Activated naive CD4-positive, alpha-beta T cell treated with anti-CD3 and anti-CD28 coated beads for 36 hours (primary cell): ENCODE measurements around the gene SPATA32. TPM values are rescaled to one million over a fixed set of nuclear protein-coding genes. Genes with fewer than 3 reads are reported as not detected.
A peak's percentile ranks its signal among the peaks of the same experiment; 100 is the strongest.
"Not testable (repeated sequence)": the region's sequence is repeated elsewhere in the genome, so short reads cannot be mapped to it uniquely, and the experiment has no call there.

ENCODE experiments used
- CTCF ChIA-PET: fragments of 350-600 bp; sonication (Branson Sonifier 250); formaldehyde crosslinking; loops from one replicate; lab custom pipeline; 2021; ENCODE audit warnings: antibody characterized with exemption; lab: Charles Lee
- DNase-seq: peaks from one replicate; pipeline ENCODE4 v3.0.0-alpha.2; 2020
- H3K27ac Mint-ChIP-seq: one replicate; pipeline ENCODE4 v1.8.0; 2021; ENCODE audit warnings: mild to moderate bottlenecking, mixed read lengths
- H3K27me3 Mint-ChIP-seq: one replicate; pipeline ENCODE4 v1.8.0; 2021; ENCODE audit warnings: low read depth, mixed read lengths
- H3K36me3 Mint-ChIP-seq: one replicate; pipeline ENCODE4 v1.8.0; 2021; ENCODE audit warnings: low read depth, mixed read lengths
- H3K4me1 Mint-ChIP-seq: one replicate; pipeline ENCODE4 v1.8.0; 2021; ENCODE audit warnings: low read depth, mixed read lengths
- H3K4me3 Mint-ChIP-seq: one replicate; pipeline ENCODE4 v1.8.0; 2021; ENCODE audit warnings: mild to moderate bottlenecking, moderate library complexity, mixed read lengths
- H3K9me3 Mint-ChIP-seq: one replicate; pipeline ENCODE4 v1.8.0; 2021; ENCODE audit warnings: mixed read lengths
- intact Hi-C: fragments of 100-400 bp; cut with micrococcal nuclease; formaldehyde crosslinking; loops from one replicate; pipeline ENCODE4 v1.15.1; 2023
- total RNA-seq, 2 experiments: library from RNA; stranded (reverse); gene quantifications; one replicate each; pipeline ENCODE4 v1.2.3, GENCODE V29; 2021

The SPATA32 gene
- total RNA-seq, 2 experiments from 2014 or later = 0.12 TPM; not detected in 1

GRCh38 chr17:45302649-45303173 lies 40.8 kb upstream of the SPATA32 start:
- H3K9me3 Mint-ChIP-seq = no peaks in the 10 kb centered on the region
- CTCF ChIA-PET = interaction anchor here (0.9 to 3.8 kb wide), 6 partner anchors 9 to 167 kb away, joined by 3 to 14 read pairs (median 4); partner anchors contain the start of gene ACBD4
- H3K36me3 Mint-ChIP-seq = peaks cover 34% of the 10 kb centered on the region
- intact Hi-C loops = no loop called here
- peak overlapping the region; percentile 2 for H3K4me3 Mint-ChIP-seq
- no peak for DNase-seq
- no peaks in the 10 kb centered on the region for H3K27me3 Mint-ChIP-seq
- peak overlapping the region; percentile 78 for H3K27ac Mint-ChIP-seq
- peaks cover 80% of the 10 kb centered on the region for H3K4me1 Mint-ChIP-seq

GRCh38 chr17:45302220-45302619 lies 40.3 kb upstream of the SPATA32 start:
- H3K4me3 Mint-ChIP-seq, H3K27me3 Mint-ChIP-seq, DNase-seq, H3K9me3 Mint-ChIP-seq, intact Hi-C loops, H3K27ac Mint-ChIP-seq: not testable (repeated sequence)
- CTCF ChIA-PET = interaction anchor here (0.6 to 3.8 kb wide), 8 partner anchors 9 to 241 kb away, joined by 3 to 14 read pairs (median 4); partner anchors contain the start of gene ACBD4
- Mint-ChIP-seq H3K36me3 (peaks cover 32% of the 10 kb centered on the region), H3K4me1 (peaks cover 79% of the 10 kb centered on the region)

- peaks cover 81% of the 10 kb centered on the region for H3K4me1 Mint-ChIP-seq
These were observed 39.8 kb upstream of the SPATA32 start for GRCh38 chr17:45301674-45302073.

GRCh38 chr17:45300060-45300751 lies 38.3 kb upstream of the SPATA32 start:
- H3K27me3 Mint-ChIP-seq = no peaks in the 10 kb centered on the region
- DNase-seq = no peak
- intact Hi-C loops = no loop called here
- CTCF ChIA-PET = interaction anchor here (0.7 to 3.8 kb wide), 4 partner anchors 23 to 527 kb away, joined by 4 to 14 read pairs (median 6); no protein-coding TSS in a partner anchor
- no peaks in the 10 kb centered on the region for H3K9me3 Mint-ChIP-seq
- peaks cover 81% of the 10 kb centered on the region for H3K4me1 Mint-ChIP-seq
- peaks cover 28% of the 10 kb centered on the region for H3K36me3 Mint-ChIP-seq
- H3K27ac Mint-ChIP-seq = peak overlapping the region; percentile 1
- H3K4me3 Mint-ChIP-seq = no peak overlapping the region

More at GRCh38 chr17:45301674-45302073, 39.8 kb upstream of the SPATA32 start:
- no peak overlapping the region for H3K4me3 Mint-ChIP-seq
- H3K27ac Mint-ChIP-seq = no peak overlapping the region
- no peaks in the 10 kb centered on the region for H3K27me3 Mint-ChIP-seq
- peaks cover 34% of the 10 kb centered on the region for H3K36me3 Mint-ChIP-seq
- no peak for DNase-seq
- intact Hi-C loops = no loop called here
- H3K9me3 Mint-ChIP-seq = no peaks in the 10 kb centered on the region
- CTCF ChIA-PET = interaction anchor here (0.6 to 3.8 kb wide), 6 partner anchors 10 to 240 kb away, joined by 3 to 14 read pairs (median 4); no protein-coding TSS in a partner anchor

GRCh38 chr17:45299361-45299760 lies 37.5 kb upstream of the SPATA32 start:
- peaks cover 24% of the 10 kb centered on the region for H3K36me3 Mint-ChIP-seq
- no peak overlapping the region for H3K27ac Mint-ChIP-seq
- H3K4me1 Mint-ChIP-seq = peaks cover 80% of the 10 kb centered on the region
- intact Hi-C loops = no loop called here
- no peak for DNase-seq
- no peaks in the 10 kb centered on the region for H3K9me3 Mint-ChIP-seq
- H3K4me3 Mint-ChIP-seq = no peak overlapping the region
- CTCF ChIA-PET = interaction anchor here (0.6 to 0.7 kb wide), 3 partner anchors 63 to 84 kb away, joined by 3 read pairs; no protein-coding TSS in a partner anchor
- H3K27me3 Mint-ChIP-seq = no peaks in the 10 kb centered on the region

- intact Hi-C loops = no loop called here
- H3K36me3 Mint-ChIP-seq = peaks cover 23% of the 10 kb centered on the region
- H3K9me3 Mint-ChIP-seq = no peaks in the 10 kb centered on the region
- no peak overlapping the region for H3K27ac Mint-ChIP-seq
- H3K4me1 Mint-ChIP-seq = peaks cover 82% of the 10 kb centered on the region
- H3K27me3 Mint-ChIP-seq = no peaks in the 10 kb centered on the region
- CTCF ChIA-PET = interaction anchor here (0.6 to 1.0 kb wide), 4 partner anchors 21 to 83 kb away, joined by 3 to 4 read pairs (median 3); no protein-coding TSS in a partner anchor
- DNase-seq = no peak
- H3K4me3 Mint-ChIP-seq = no peak overlapping the region
These were observed 36.8 kb upstream of the SPATA32 start for GRCh38 chr17:45298546-45299285.

GRCh38 chr17:45296833-45297124 lies 34.9 kb upstream of the SPATA32 start:
- Mint-ChIP-seq H3K36me3 (peaks cover 25% of the 10 kb centered on the region), H3K27me3 (no peaks in the 10 kb centered on the region), H3K4me3 (no peak overlapping the region), H3K9me3 (no peaks in the 10 kb centered on the region), H3K4me1 (peaks cover 81% of the 10 kb centered on the region), H3K27ac (no peak overlapping the region)
- DNase-seq = no peak
- intact Hi-C loops = no loop called here
- CTCF ChIA-PET = no interaction called here

- Mint-ChIP-seq H3K36me3 (peaks cover 25% of the 10 kb centered on the region), H3K4me1 (peaks cover 78% of the 10 kb centered on the region), H3K9me3 (no peaks in the 10 kb centered on the region), H3K4me3 (no peak overlapping the region), H3K27ac (peak overlapping the region; percentile 47), H3K27me3 (no peaks in the 10 kb centered on the region)
- intact Hi-C loops = no loop called here
- no peak for DNase-seq
- CTCF ChIA-PET = interaction anchor here (1.0 to 1.3 kb wide), 4 partner anchors 10 to 97 kb away, joined by 3 to 6 read pairs (median 4); partner anchors contain the start of gene MAP3K14
These were observed 34.3 kb upstream of the SPATA32 start for GRCh38 chr17:45296003-45296832.

GRCh38 chr17:45294506-45294905 lies 32.6 kb upstream of the SPATA32 start:
- Mint-ChIP-seq H3K27ac (no peak overlapping the region), H3K36me3 (peaks cover 30% of the 10 kb centered on the region), H3K9me3 (no peaks in the 10 kb centered on the region), H3K27me3 (no peaks in the 10 kb centered on the region), H3K4me3 (no peak overlapping the region), H3K4me1 (peaks cover 66% of the 10 kb centered on the region)
- CTCF ChIA-PET = interaction anchor here (0.6 to 3.4 kb wide), 4 partner anchors 17 to 90 kb away, joined by 4 to 18 read pairs (median 9); no protein-coding TSS in a partner anchor
- intact Hi-C loops = no loop called here
- no peak for DNase-seq

- Mint-ChIP-seq H3K9me3 (no peaks in the 10 kb centered on the region), H3K4me3 (no peak overlapping the region), H3K36me3 (peaks cover 28% of the 10 kb centered on the region), H3K27me3 (no peaks in the 10 kb centered on the region), H3K27ac (peak overlapping the region; percentile 68), H3K4me1 (peaks cover 57% of the 10 kb centered on the region)
- DNase-seq = peak; percentile 60
- CTCF ChIA-PET = interaction anchor here (0.6 to 3.4 kb wide), 10 partner anchors 16 to 119 kb away, joined by 3 to 18 read pairs (median 4); partner anchors contain the start of gene MAP3K14
- intact Hi-C loops = no loop called here
These were observed 31.7 kb upstream of the SPATA32 start for GRCh38 chr17:45293413-45294211.
